ENCODE data around the gene SFN.

SFN gene

GRCh38 chr1:26824731-26825130, 38.2 kb upstream of the SFN start:
- H3K4me1 ChIP-seq: peaks cover 0 to 40% (median 29%) of the 10 kb centered on the region in 4 donors

GRCh38 chr1:26826261-26827105, 36.5 kb upstream of the SFN start, which contains the start of gene ZDHHC18:
ZDHHC18 (plus strand) TSS chr1:26826688; CDS start chr1:26826805, 117 bp downstream.
- Histone ChIP-seq H3K27ac (peak within 1 kb of the TSS; percentile 74 to 80), H3K4me1 (peaks cover 0 to 40% (median 29%) of the 10 kb centered on the region in 4 donors), H3K9me3 (no peaks in the 10 kb centered on the region), H3K36me3 (peaks cover 0 to 11% (median 0%) of the 10 kb centered on the region in 3 donors), H3K4me3 (peak within 1 kb of the TSS; percentile 83 to 93), H3K27me3 (no peaks in the 10 kb centered on the region)
- DNase-seq: peak; percentile 48 to 77
- intact Hi-C loops (cut with DNase I; ENCODE audit: low total_unique reads): no loop called here
- peak; percentile 29 to 85 for TF ChIP-seq CTCF (IDR thresholded peaks at IDR 0.05)

More at GRCh38 chr1:26824731-26825130, 38.2 kb upstream of the SFN start:
- no peaks in the 10 kb centered on the region for H3K27me3 ChIP-seq
- no peak for TF ChIP-seq CTCF (IDR thresholded peaks at IDR 0.05)
- intact Hi-C loops (cut with DNase I; ENCODE audit: low total_unique reads): no loop called here
- no peak for DNase-seq
- H3K9me3 ChIP-seq: no peaks in the 10 kb centered on the region
- H3K36me3 ChIP-seq: no peaks in the 10 kb centered on the region
- no peak overlapping the region for H3K27ac ChIP-seq
- no peak overlapping the region for H3K4me3 ChIP-seq

GRCh38 chr1:26827106-26827604, 35.8 kb upstream of the SFN start:
- no peak for DNase-seq
- peaks cover 2 to 18% (median 4%) of the 10 kb centered on the region in 3 donors for H3K36me3 ChIP-seq
- no peak for TF ChIP-seq CTCF (IDR thresholded peaks at IDR 0.05)
- H3K27me3 ChIP-seq: no peaks in the 10 kb centered on the region
- intact Hi-C loops (cut with DNase I; ENCODE audit: low total_unique reads): no loop called here
- H3K27ac ChIP-seq: peak overlapping the region; percentile 74 to 80
- peaks cover 0 to 40% (median 29%) of the 10 kb centered on the region in 4 donors for H3K4me1 ChIP-seq
- no peaks in the 10 kb centered on the region for H3K9me3 ChIP-seq
- peak overlapping the region; percentile 83 to 93 for H3K4me3 ChIP-seq

GRCh38 chr1:26827663-26828062, 35.3 kb upstream of the SFN start:
- intact Hi-C loops (cut with DNase I; ENCODE audit: low total_unique reads): no loop called here
- H3K4me1 ChIP-seq: peaks cover 0 to 40% (median 29%) of the 10 kb centered on the region in 4 donors
- H3K27ac ChIP-seq: peak overlapping the region; percentile 74 to 80
- H3K27me3 ChIP-seq: no peaks in the 10 kb centered on the region
- no peaks in the 10 kb centered on the region for H3K9me3 ChIP-seq
- TF ChIP-seq CTCF (IDR thresholded peaks at IDR 0.05): no peak
- peaks cover 7 to 23% (median 9%) of the 10 kb centered on the region in 3 donors for H3K36me3 ChIP-seq
- DNase-seq: no peak
- H3K4me3 ChIP-seq: peak overlapping the region; percentile 83 to 93

- TF ChIP-seq CTCF (IDR thresholded peaks at IDR 0.05): no peak
- Histone ChIP-seq H3K4me1 (peaks cover 0 to 40% (median 29%) of the 10 kb centered on the region in 4 donors), H3K4me3 (no peak overlapping the region), H3K27ac (peak overlapping the region in 1 of 2 donors; percentile 80), H3K27me3 (no peaks in the 10 kb centered on the region), H3K36me3 (peaks cover 15 to 31% (median 15%) of the 10 kb centered on the region in 3 donors), H3K9me3 (no peaks in the 10 kb centered on the region)
- peak in 1 of 2 donors; percentile 34 for DNase-seq
- intact Hi-C loops (cut with DNase I; ENCODE audit: low total_unique reads): no loop called here
These were observed 34.4 kb upstream of the SFN start for GRCh38 chr1:26828411-26828991.

Data from tibial artery (tissue), 4 donors.